ENCODE data around the gene PRX. TPM values are rescaled to one million over a fixed set of nuclear protein-coding genes. Genes with fewer than 3 reads are reported as not detected.
A peak's percentile ranks its signal among the peaks of the same experiment; 100 is the strongest.

PRX gene
- total RNA-seq, 1 donor from 2014 or later, result 0.96 TPM

DNA sequence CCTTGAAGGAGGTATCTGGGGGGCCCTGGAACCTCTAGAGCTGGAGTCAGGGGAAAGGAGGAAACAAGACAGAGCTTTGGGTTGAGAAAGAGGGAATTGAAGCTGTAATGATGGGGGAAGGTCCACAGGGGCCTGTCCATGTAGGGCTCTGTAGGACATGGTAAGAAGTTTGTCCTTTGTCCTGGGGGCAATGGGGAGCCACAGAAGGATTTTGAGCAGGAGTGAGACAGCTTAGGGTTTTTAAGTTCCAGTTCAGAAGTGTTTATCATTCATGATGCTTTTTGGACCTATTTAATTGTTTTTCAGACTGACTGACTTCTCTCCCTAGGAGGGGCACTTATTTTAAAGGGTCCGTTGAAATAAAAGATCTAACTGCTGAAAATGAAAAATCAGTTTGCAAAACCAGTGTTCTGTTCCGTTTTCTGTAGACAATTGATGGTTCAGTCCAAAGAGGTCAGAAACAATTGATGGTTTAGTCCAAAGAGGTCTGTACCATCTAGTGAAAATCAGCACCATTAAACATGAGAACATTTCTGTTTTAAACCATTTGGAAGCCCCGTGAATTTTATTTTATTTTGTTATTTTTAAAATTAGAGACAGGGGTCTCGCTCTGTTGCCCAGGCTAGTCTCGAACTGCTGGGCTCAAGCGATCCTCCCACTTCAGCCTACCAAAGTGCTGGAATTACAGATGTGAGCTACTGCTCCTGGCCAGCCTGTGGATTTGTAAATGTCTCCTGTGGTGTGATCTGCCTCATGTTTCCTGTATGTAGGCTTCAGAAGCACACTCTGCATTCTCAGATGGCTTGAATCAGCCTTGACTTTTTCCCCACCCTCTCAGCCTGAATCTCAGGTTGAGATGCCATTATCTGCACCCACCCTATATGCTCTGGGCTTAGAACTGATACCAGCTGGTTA lies 56.2 kb downstream of the PRX start:
- no peak overlapping the region for H3K27ac Mint-ChIP-seq
- H3K4me3 Mint-ChIP-seq (ENCODE audit: low read depth), result no peak overlapping the region
- H3K27me3 Mint-ChIP-seq, result no peaks in the 10 kb centered on the region
- H3K4me1 Mint-ChIP-seq (ENCODE audit: low read depth), result no peaks in the 10 kb centered on the region
- TF ChIP-seq, protein P1, sequence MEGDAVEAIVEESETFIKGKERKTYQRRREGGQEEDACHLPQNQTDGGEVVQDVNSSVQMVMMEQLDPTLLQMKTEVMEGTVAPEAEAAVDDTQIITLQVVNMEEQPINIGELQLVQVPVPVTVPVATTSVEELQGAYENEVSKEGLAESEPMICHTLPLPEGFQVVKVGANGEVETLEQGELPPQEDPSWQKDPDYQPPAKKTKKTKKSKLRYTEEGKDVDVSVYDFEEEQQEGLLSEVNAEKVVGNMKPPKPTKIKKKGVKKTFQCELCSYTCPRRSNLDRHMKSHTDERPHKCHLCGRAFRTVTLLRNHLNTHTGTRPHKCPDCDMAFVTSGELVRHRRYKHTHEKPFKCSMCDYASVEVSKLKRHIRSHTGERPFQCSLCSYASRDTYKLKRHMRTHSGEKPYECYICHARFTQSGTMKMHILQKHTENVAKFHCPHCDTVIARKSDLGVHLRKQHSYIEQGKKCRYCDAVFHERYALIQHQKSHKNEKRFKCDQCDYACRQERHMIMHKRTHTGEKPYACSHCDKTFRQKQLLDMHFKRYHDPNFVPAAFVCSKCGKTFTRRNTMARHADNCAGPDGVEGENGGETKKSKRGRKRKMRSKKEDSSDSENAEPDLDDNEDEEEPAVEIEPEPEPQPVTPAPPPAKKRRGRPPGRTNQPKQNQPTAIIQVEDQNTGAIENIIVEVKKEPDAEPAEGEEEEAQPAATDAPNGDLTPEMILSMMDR (IDR thresholded peaks at IDR 0.05; ENCODE audit: unreplicated experiment), result no peak
- DNase-seq (ENCODE audit: low spot score, unreplicated experiment), result no peak
- peaks cover 4% of the 10 kb centered on the region for H3K36me3 Mint-ChIP-seq (ENCODE audit: insufficient read depth)
- no peaks in the 10 kb centered on the region for H3K9me3 Mint-ChIP-seq (ENCODE audit: low read depth)

DNA sequence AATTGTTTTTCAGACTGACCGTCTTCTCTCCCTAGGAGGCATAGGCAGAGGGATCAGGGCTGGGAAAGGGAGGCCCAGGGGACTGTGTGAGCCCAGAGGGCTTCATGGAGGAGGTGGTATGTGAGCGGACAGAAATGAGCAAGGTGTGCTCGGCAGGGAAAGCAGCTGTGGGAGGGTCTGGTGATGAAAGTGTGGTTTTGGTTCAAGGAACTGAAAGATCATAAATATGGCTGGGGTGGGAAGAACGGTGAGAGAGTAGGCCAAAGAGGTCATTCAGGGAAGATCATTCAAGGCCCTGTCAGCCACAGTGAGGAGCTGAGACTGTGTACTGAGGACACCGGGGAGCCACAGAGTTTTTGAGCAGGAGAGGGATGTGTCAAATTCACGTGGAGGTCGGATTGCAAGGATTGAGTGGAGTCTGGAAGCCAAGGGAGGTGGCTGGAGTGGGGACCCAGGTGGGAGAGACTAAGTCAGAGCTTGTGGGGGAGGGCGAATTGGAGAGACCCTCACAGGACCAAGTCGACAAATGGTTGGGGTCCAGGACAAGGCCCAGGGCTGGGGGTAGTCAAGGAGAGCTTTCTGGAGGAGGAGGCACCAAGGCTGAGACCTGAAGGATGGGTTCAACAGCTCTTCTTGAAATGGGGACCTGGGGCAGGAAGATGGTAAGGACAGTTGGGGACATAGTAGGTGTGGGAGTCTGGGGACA lies 57.0 kb downstream of the PRX start:
- Mint-ChIP-seq H3K27ac (no peak overlapping the region), H3K27me3 (no peaks in the 10 kb centered on the region), H3K4me1 (ENCODE audit: low read depth) (no peaks in the 10 kb centered on the region), H3K36me3 (ENCODE audit: insufficient read depth) (peaks cover 4% of the 10 kb centered on the region), H3K9me3 (ENCODE audit: low read depth) (no peaks in the 10 kb centered on the region), H3K4me3 (ENCODE audit: low read depth) (no peak overlapping the region)
- TF ChIP-seq, protein P1 (IDR thresholded peaks at IDR 0.05; ENCODE audit: unreplicated experiment), result no peak
- DNase-seq (ENCODE audit: low spot score, unreplicated experiment), result no peak

DNA sequence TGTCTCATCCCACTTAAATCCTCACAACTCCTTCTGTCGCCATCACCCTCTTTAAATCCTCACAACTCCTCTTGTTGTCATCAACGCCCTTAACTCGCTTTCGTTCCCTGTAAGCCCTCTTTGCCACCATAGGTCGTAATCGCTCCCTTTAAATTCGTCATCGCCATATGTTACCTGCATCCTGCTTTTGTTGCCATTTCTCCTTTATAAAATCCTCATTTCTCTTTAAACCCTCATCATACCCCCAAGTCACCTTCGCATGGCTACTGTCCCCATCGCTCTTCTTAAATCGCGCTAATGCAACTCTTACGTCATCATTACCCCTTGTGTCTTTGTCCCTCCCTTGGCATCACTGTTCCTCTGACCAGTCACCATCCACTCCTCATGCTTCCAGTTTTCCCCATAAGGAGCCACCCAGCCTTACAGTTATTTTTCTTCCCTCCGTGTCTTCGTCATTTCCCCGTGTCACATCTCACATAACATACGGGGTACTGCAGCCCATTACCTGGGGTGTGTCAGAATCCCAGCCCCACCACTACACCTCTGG lies 64.1 kb downstream of the PRX start:
- TF ChIP-seq, protein P1 (IDR thresholded peaks at IDR 0.05; ENCODE audit: unreplicated experiment), result no peak
- H3K27ac Mint-ChIP-seq, result peak overlapping the region; percentile 72
- DNase-seq (ENCODE audit: low spot score, unreplicated experiment), result no peak
- no peaks in the 10 kb centered on the region for H3K27me3 Mint-ChIP-seq
- H3K9me3 Mint-ChIP-seq (ENCODE audit: low read depth), result no peaks in the 10 kb centered on the region
- peaks cover 13% of the 10 kb centered on the region for H3K4me1 Mint-ChIP-seq (ENCODE audit: low read depth)
- no peaks in the 10 kb centered on the region for H3K36me3 Mint-ChIP-seq (ENCODE audit: insufficient read depth)
- peak overlapping the region; percentile 91 for H3K4me3 Mint-ChIP-seq (ENCODE audit: low read depth)

DNA sequence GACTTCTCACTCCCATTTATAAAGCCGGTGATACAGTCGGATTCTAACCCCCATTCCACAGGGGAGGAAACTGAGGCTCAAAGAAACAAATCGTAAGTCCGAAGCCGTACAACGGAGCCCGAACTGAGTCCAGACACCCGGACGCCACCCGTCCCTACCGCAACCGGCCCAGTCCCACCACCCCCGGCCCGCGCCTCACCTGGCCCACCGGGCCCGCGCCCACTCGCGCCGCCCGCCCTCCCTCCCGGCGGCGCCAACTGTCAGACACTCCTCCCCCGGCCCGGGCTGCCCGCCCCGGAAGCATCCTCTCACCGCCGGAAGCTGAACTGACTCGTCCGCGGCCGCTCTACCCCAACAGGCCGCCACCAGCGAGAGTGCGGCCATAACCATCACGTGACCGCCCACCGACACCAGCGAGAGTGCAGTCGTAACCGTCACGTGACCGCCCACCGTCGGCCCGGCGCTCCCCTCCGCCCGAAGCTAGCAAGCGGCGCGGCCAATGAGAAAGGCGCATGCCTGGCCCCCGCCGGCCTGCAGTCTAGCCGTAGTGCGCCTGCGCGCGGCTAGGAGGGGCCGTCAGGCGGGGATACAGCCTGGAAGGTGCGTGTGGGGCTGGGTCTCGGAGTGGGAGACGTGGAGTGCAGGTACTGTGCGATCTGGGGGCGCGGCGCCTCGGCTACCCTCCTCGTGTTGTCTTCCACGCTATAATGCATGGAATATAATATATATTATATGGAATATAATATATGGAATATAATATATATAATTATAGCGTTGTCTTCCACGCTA lies 64.9 kb downstream of the PRX start, which contains the start of the genes C19orf47 and PLD3:
TSS of gene C19orf47 (minus strand) at position 273 of the 789 bp plus-strand sequence. CDS start 6,540 bp downstream, outside the sequence.
TSS of gene PLD3 (plus strand) at position 571 of the 789 bp plus-strand sequence. CDS start 17,789 bp downstream, outside the sequence.
- peak; percentile 98 for DNase-seq (ENCODE audit: low spot score, unreplicated experiment)
- Mint-ChIP-seq H3K4me1 (ENCODE audit: low read depth) (peaks cover 13% of the 10 kb centered on the region), H3K36me3 (ENCODE audit: insufficient read depth) (no peaks in the 10 kb centered on the region), H3K4me3 (ENCODE audit: low read depth) (peak within 1 kb of the TSS; percentile 91), H3K9me3 (ENCODE audit: low read depth) (no peaks in the 10 kb centered on the region), H3K27me3 (no peaks in the 10 kb centered on the region), H3K27ac (peak within 1 kb of the TSS; percentile 95)
- TF ChIP-seq, protein P1 (IDR thresholded peaks at IDR 0.05; ENCODE audit: unreplicated experiment), result no peak

Data from progenitor cell of endocrine pancreas (in vitro differentiated cells).